Measurements from ENCODE around the gene PSMD5.

PSMD5 gene

DNA sequence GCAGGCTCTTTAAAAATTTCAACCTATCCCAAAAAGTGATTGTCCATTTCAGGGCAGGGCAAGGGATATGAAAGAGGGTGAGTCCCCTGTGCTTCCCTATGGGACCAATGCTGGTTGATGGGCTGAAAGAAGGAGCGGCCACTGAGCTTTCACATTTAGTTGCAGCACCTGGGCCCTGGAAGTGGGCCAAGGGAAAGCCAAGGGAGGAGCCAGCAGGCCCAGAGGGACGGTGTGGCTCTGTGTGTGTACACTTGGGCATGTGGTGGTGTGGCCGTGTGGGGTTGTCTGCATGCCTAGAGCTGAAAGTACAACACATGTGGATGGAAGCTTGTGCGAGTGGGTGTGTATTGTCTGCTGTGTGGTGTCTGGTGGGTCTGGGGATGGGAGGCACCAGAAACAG, 14.0 kb upstream of the PSMD5 start:
- DNase-seq (ENCODE audit: low read depth in 2 of 3, low spot score in 1 of 3), result no peak

DNA sequence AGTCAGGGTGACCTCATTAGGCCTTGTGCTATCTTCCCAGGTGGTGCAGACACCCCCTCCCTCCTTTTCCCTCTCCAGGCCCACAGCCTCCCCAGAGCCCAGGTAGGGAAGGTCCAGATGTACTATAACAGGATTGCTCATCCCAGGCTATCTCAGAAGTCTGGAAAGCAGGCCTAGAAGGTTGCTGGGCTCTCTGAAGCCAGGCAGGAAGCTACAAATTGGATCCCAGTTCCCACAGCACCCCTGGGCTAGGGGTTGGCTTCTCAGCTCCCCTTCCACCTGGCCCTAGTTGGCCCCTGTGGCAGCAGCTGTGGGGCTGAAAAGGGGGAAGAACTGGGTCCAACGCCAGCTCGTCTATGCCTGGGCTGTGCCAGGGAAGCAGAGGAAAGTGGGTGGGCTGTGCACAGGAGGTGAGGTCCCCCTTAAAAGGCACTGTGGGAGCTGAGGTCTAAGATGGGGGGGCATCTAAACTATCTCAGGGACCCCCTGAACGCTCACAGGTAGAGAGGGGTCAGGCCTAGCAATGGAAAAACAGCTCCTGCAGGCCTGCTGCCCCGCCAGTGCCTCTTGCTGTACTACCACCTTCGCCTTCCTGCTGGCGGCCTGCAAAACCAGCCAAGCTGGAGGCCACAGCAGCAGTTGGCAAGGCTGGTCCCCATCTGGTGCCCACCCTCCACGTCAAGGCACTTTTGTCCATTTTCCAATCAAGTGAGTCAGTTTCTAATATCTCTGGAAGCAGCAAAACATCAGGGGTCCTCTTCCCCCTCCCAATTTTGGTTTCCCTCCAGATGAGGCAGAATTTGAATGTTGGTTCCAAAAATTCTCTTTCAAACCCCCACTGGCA, 13.3 kb upstream of the PSMD5 start:
- DNase-seq (ENCODE audit: low read depth in 2 of 3, low spot score in 1 of 3), result no peak

DNA sequence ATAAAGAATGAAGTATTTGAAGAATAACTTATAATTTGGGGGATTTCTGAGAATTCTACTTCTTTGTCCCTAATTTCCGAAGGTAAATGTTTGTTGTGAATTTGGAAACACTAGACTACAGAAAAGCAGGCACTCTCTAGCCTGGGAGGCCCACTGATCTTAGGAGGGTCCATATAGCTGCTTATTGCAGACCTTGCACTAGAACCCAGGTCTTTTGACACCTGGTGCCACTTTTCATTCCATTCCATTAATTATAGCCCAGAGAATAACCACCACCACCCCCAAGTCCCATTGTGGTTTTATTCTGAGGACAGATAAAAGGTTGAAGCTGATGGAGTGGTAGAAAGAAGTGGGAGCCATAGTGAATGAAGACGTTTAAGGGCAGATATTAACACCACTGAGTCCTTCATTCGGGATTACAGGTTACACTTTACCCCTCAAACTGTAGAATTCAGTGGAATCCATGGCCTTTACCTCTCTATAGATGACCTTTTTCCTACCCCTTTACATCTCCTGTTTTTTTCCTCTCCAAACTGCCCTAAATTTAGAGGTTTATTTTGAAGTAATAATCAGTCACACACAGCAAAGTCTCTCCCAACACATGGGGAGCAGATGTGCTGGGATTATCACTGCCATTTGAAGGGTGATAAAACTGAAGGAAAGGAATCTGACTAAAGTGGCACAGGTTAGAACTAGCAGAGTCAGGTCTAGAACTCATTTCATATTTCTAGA, 12.0 kb upstream of the PSMD5 start:
- no peak for DNase-seq (ENCODE audit: low read depth in 2 of 3, low spot score in 1 of 3)

DNA sequence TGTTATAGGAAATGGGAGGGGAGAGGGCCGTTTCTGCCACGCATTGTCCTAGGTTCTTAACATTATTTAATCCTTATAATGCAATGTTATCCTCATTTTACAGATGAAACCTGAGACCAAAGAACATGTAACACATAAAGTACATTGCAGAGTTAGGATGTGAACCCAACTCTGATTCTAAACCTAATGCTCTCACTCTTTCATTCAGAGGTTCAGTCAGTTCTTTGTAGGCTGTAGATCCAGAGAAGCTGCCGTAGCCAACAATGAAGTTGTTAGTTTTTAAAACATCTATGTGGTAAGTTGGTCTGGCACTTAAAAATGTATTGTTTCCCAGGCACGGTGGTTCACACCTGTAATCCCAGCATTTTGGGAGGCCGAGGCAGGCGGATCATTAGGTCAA, 10.5 kb upstream of the PSMD5 start:
- DNase-seq (ENCODE audit: low read depth in 2 of 3, low spot score in 1 of 3), result no peak

- no peak for DNase-seq (ENCODE audit: low read depth in 2 of 3, low spot score in 1 of 3)
Measured at GRCh38 chr9:120852240-120853010, 9.7 kb upstream of the PSMD5 start.

DNA sequence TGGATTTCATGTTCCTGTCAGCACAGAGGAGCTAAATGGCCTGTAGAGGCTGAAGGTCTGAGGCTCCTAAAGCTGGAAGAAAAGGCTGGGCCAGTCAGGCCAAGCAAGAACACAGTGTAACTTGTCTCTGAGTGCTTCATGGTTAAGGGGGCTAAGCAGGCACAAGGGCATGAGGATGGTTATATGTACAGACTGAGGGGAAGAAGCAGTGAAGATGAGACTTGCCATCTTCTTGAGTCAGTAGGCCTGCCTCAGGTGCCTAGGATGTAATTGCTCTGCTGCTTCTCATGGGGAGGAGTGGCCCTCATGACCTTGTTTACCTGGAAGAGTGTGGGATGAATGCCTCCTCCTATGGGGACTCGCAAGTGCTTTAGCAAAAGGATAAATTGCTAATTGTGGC, 8.7 kb upstream of the PSMD5 start:
- no peak for DNase-seq (ENCODE audit: low read depth in 2 of 3, low spot score in 1 of 3)

- DNase-seq (ENCODE audit: low read depth in 2 of 3, low spot score in 1 of 3), result no peak
Measured at GRCh38 chr9:120850315-120850714, 7.6 kb upstream of the PSMD5 start.

GRCh38 chr9:120846906-120847305, 4.2 kb upstream of the PSMD5 start:
- DNase-seq (ENCODE audit: low read depth in 2 of 3, low spot score in 1 of 3), result no peak

GRCh38 chr9:120846251-120846889, 3.6 kb upstream of the PSMD5 start:
- DNase-seq (ENCODE audit: low read depth in 2 of 3, low spot score in 1 of 3), result no peak

- peak; percentile 48 to 56 (median 55) for DNase-seq (ENCODE audit: low read depth in 2 of 3, low spot score in 1 of 3)
Measured at GRCh38 chr9:120845255-120845654, 2.5 kb upstream of the PSMD5 start.

GRCh38 chr9:120841930-120842684, 615 bp downstream of the PSMD5 start:
- DNase-seq (ENCODE audit: low read depth in 2 of 3, low spot score in 1 of 3), result no peak

- DNase-seq (ENCODE audit: low read depth in 2 of 3, low spot score in 1 of 3), result no peak
Measured at GRCh38 chr9:120839146-120839545, 3.6 kb downstream of the PSMD5 start.

DNA sequence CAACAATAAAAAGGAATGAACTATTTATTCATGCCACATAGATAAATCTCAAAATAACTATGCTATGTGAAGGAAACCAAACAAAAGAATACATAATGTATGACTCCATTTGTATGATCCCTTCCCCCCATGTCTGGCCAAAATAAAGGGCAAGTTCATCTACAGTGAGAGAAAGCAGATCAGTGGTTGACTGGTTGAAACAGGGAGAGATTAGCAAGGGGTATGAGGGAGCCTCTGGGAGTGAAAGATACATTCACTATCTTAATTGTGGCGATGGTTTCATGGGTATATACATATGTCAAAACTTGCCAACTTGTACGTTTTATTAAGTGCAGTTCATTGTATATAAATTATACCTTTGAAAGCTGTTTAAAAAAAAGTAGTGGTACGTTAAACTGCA, 4.8 kb downstream of the PSMD5 start:
- DNase-seq (ENCODE audit: low read depth in 2 of 3, low spot score in 1 of 3), result no peak

DNA sequence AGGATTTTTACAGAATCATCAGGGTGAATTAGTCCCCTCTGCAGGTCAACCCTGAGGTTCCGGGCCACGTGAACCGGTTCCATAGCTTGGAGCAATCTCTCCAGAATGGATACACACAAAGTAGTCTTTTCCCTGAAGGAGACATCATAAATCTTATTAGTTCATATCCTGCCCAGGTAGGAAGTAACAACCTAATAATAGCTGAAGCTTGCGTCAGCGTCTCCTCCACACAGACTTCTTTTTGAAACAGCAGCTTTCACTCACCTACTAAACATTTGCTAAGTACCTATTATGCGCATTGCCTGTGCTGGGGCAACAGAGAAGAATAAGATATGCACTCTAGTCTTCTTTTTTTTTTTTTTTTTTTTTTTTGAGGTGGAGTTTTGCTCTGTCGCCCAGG, 9.4 kb downstream of the PSMD5 start:
- DNase-seq (ENCODE audit: low read depth in 2 of 3, low spot score in 1 of 3), result no peak

- no peak for DNase-seq (ENCODE audit: low read depth in 2 of 3, low spot score in 1 of 3)
Measured at GRCh38 chr9:120832807-120833206, 9.9 kb downstream of the PSMD5 start.

GRCh38 chr9:120830865-120831264, 11.9 kb downstream of the PSMD5 start:
- no peak for DNase-seq (ENCODE audit: low read depth in 2 of 3, low spot score in 1 of 3)

- DNase-seq (ENCODE audit: low read depth in 2 of 3, low spot score in 1 of 3), result no peak
Measured at GRCh38 chr9:120830151-120830550, 12.6 kb downstream of the PSMD5 start.

GRCh38 chr9:120829650-120830049, 13.1 kb downstream of the PSMD5 start:
- DNase-seq (ENCODE audit: low read depth in 2 of 3, low spot score in 1 of 3), result no peak

DNA sequence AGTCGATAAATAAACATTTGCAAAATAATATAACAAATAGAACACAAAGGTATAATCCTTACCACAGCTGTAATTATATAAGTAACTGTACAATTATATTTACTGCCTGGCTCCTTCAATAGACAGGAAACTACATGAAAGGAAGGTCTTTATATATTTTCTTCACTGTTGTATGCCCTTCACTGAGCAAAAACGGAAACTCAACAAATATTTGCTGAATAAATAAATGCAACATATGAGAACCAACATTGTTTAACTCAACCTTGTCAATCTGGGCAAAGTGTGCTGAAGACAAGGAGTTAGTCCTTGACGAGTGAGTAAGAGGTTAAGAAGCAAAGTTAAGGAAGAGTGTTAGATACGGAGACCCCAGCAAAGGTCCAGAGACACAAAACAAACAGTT, 22.6 kb downstream of the PSMD5 start:
- no peak for DNase-seq (ENCODE audit: low read depth in 2 of 3, low spot score in 1 of 3)

DNA sequence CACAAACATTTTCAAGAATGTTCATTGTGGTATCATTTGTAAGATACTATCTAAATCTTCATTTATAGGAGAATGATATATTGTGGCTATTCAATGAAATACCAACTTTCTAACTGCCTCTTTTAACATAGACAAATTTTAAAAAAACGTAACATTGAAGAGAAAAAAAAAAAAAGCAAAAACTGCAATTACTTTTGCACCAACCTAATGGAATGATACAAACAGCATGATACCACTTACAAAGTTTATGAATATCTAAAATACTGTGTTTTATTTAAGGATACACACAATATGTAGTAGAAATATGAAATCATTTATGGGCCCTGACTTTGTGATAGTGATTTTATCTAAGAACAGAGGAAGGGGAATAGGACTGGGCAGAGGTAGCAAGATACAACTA, 24.1 kb downstream of the PSMD5 start:
- no peak for DNase-seq (ENCODE audit: low read depth in 2 of 3, low spot score in 1 of 3)

- no peak for DNase-seq (ENCODE audit: low read depth in 2 of 3, low spot score in 1 of 3)
Measured at GRCh38 chr9:120815075-120815474, 27.6 kb downstream of the PSMD5 start.

Data from stimulated activated CD4-positive, alpha-beta T cell treated with anti-CD3 and anti-CD28 coated beads, Interleukin-12 subunit alpha, Interleukin-12 subunit beta, amount 100 ng/mL, for 48 hours (primary cell).